Hepatocyte (in vitro differentiated cells): ENCODE data around the gene ANO7. TPM values are rescaled to one million over a fixed set of nuclear protein-coding genes. Genes with fewer than 3 reads are reported as not detected.

Experiments
- DNase-seq: peaks from one replicate; pipeline ENCODE4 v3.0.0-alpha.2; 2016; ENCODE audit warnings: low spot score
- H2AFZ ChIP-seq: fragments of 200-600 bp; sonication (generic); 2 replicates; pipeline ENCODE4 v1.6.0; 2016; ENCODE audit warnings: antibody characterized with exemption, mild to moderate bottlenecking
- H3K27ac ChIP-seq: fragments of 200-600 bp; sonication (generic); 2 replicates; pipeline ENCODE4 v1.5.1; 2016; ENCODE audit warnings: mild to moderate bottlenecking
- H3K27me3 ChIP-seq: fragments of 200-600 bp; sonication (generic); 2 replicates; pipeline ENCODE4 v1.6.1; 2016
- H3K36me3 ChIP-seq: fragments of 200-600 bp; sonication (generic); replicated peaks from 2 replicates; pipeline ENCODE4 v1.5.1; 2016; ENCODE audit warnings: low read depth; ENCODE audit not compliant: insufficient read depth
- H3K4me1 ChIP-seq: fragments of 200-600 bp; sonication (generic); 2 replicates; pipeline ENCODE4 v1.5.1; 2016; ENCODE audit warnings: mild to moderate bottlenecking, moderate library complexity; ENCODE audit not compliant: insufficient read depth
- H3K4me2 ChIP-seq: fragments of 200-600 bp; sonication (generic); 2 replicates; pipeline ENCODE4 v1.6.0; 2016
- H3K4me3 ChIP-seq: fragments of 200-600 bp; sonication (generic); 2 replicates; pipeline ENCODE4 v1.5.1; 2016; ENCODE audit warnings: mild to moderate bottlenecking
- H3K79me2 ChIP-seq: fragments of 200-600 bp; sonication (generic); 2 replicates; pipeline ENCODE4 v1.6.0; 2017; ENCODE audit warnings: mild to moderate bottlenecking
- H3K9me2 ChIP-seq: fragments of 200-600 bp; sonication (generic); replicated peaks from 2 replicates; pipeline ENCODE4 v1.6.0; 2017; ENCODE audit warnings: mild to moderate bottlenecking; ENCODE audit not compliant: insufficient read depth
- H3K9me3 ChIP-seq: fragments of 200-600 bp; sonication (generic); 2 replicates; pipeline ENCODE4 v1.5.1; 2016; ENCODE audit warnings: low read depth, mild to moderate bottlenecking
- H4K20me1 ChIP-seq: fragments of 200-600 bp; sonication (generic); 2 replicates; pipeline ENCODE4 v1.6.0; 2016; ENCODE audit warnings: mild to moderate bottlenecking; ENCODE audit not compliant: insufficient read depth, poor library complexity, severe bottlenecking
- CTCF ChIP-seq: fragments of 200-600 bp; sonication (generic); IDR thresholded peaks from 2 replicates; pipeline ENCODE4 v1.5.1; 2016; ENCODE audit warnings: antibody characterized with exemption, mild to moderate bottlenecking; ENCODE audit not compliant: poor library complexity
- EZH2 ChIP-seq: fragments of 200-600 bp; sonication (generic); IDR thresholded peaks from 2 replicates; pipeline ENCODE4 v1.6.1; 2016; ENCODE audit warnings: antibody characterized with exemption, mild to moderate bottlenecking, borderline replicate concordance
- EZH2phosphoT487 ChIP-seq: fragments of 200-600 bp; sonication (generic); IDR thresholded peaks from one replicate; pipeline ENCODE4 v1.6.1; 2018; ENCODE audit warnings: antibody characterized with exemption, mild to moderate bottlenecking, low read depth, moderate library complexity; ENCODE audit not compliant: unreplicated experiment, severe bottlenecking
- WGBS: methylation state at CpG from one replicate; pipeline ENCODE4 v1.1.6; 2016; ENCODE audit warnings: low lambda C conversion rate; ENCODE audit errors: missing lambda C conversion rate; 5-methylcytosine and 5-hydroxymethylcytosine counted together
- polyA plus RNA-seq: library from polyadenylated mRNA; unstranded; fragments of >200 nt; fragmentation: Nextera tagmentation; extraction: Ambion mirVana; gene quantifications from 2 replicates; pipeline ENCODE4 v1.2.1, GENCODE V29; 2016
- total RNA-seq: library from RNA; depleted of rRNA; stranded (reverse); fragments of >200 nt; gene quantifications from 2 replicates; pipeline ENCODE4 v1.2.3, GENCODE V29; 2014

The ANO7 gene
- total and polyA plus RNA-seq, 2 experiments from 2014 or later, result 1.00 to 1.4 TPM

GRCh38 chr2:241147336-241147735 lies 41.1 kb upstream of the ANO7 start:
- DNase-seq, result no peak
- Histone ChIP-seq H3K4me2 (no peak overlapping the region), H3K9me3 (no peaks in the 10 kb centered on the region), H2AFZ (no peak overlapping the region), H3K79me2 (peaks cover 9% of the 10 kb centered on the region), H3K36me3 (no peaks in the 10 kb centered on the region), H3K4me1 (no peaks in the 10 kb centered on the region), H3K9me2 (no peaks in the 10 kb centered on the region), H4K20me1 (no peaks in the 10 kb centered on the region), H3K4me3 (no peak overlapping the region), H3K27me3 (no peaks in the 10 kb centered on the region), H3K27ac (no peak overlapping the region)
- TF ChIP-seq EZH2 (no peak), CTCF (no peak), EZH2phosphoT487 (no peak)
- WGBS, result 91% methylated on average over 3 of the region's 3 CpGs

GRCh38 chr2:241148239-241148638 lies 40.2 kb upstream of the ANO7 start:
- no peak for DNase-seq
- Histone ChIP-seq H3K4me3 (peak overlapping the region; percentile 63), H3K27ac (no peak overlapping the region), H3K36me3 (no peaks in the 10 kb centered on the region), H3K4me2 (peak overlapping the region; percentile 95), H2AFZ (peak overlapping the region; percentile 82), H3K79me2 (peaks cover 9% of the 10 kb centered on the region), H3K9me2 (no peaks in the 10 kb centered on the region), H3K4me1 (no peaks in the 10 kb centered on the region), H4K20me1 (no peaks in the 10 kb centered on the region), H3K9me3 (no peaks in the 10 kb centered on the region), H3K27me3 (no peaks in the 10 kb centered on the region)
- TF ChIP-seq EZH2 (no peak), EZH2phosphoT487 (no peak), CTCF (no peak)
- WGBS, result 82% methylated on average over 4 of the region's 4 CpGs

- H3K4me2 ChIP-seq, result peak within 1 kb of the TSS; percentile 95
- DNase-seq, result peak; percentile 97
- peak within 1 kb of the TSS; percentile 84 for H3K4me3 ChIP-seq
- H4K20me1 ChIP-seq, result no peaks in the 10 kb centered on the region
- H3K4me1 ChIP-seq, result no peaks in the 10 kb centered on the region
- TF ChIP-seq CTCF, result no peak
- TF ChIP-seq EZH2, result no peak
- TF ChIP-seq EZH2phosphoT487, result no peak
- H2AFZ ChIP-seq, result peak within 1 kb of the TSS; percentile 82
- H3K27me3 ChIP-seq, result no peaks in the 10 kb centered on the region
- no peaks in the 10 kb centered on the region for H3K9me2 ChIP-seq
- H3K79me2 ChIP-seq, result peaks cover 9% of the 10 kb centered on the region
- H3K27ac ChIP-seq, result no peak within 1 kb of the TSS
- 1% methylated on average over 87 of the region's 88 CpGs for WGBS
- no peaks in the 10 kb centered on the region for H3K9me3 ChIP-seq
- no peaks in the 10 kb centered on the region for H3K36me3 ChIP-seq
Observed at GRCh38 chr2:241148891-241149674, 39.4 kb upstream of the ANO7 start, which contains the start of gene PASK. TSS of gene PASK (minus strand) at chr2:241149472. CDS start at chr2:241143032, 6,440 bp downstream.
